ENCODE results near the gene FGFRL1.

FGFRL1 gene

GRCh38 chr4:1004071-1004418 is 7.4 kb upstream of the FGFRL1 start:
- Histone ChIP-seq H3K27me3 (ENCODE audit: control insufficient read depth, low read length) (peaks cover 26% of the 10 kb centered on the region), H3K79me2 (ENCODE audit: control insufficient read depth, low read length) (no peaks in the 10 kb centered on the region), H4K20me1 (ENCODE audit: control insufficient read depth, insufficient read depth, low read depth, low read length) (no peaks in the 10 kb centered on the region), H3K4me1 (ENCODE audit: control insufficient read depth, low read length) (peaks cover 27% of the 10 kb centered on the region), H3K36me3 (ENCODE audit: control insufficient read depth, low read length) (no peaks in the 10 kb centered on the region), H3F3A (ENCODE audit: control insufficient read depth, insufficient read depth) (no peaks in the 10 kb centered on the region), H3K9me3 (ENCODE audit: control insufficient read depth, insufficient read depth, low read length) (no peaks in the 10 kb centered on the region), H3K4me3 (ENCODE audit: low read length) (no peak overlapping the region), H3K27ac (ENCODE audit: low read depth, low read length) (no peak overlapping the region), H3K4me2 (ENCODE audit: low read length) (no peak overlapping the region), H3K9me2 (replicated peaks; ENCODE audit: control insufficient read depth, low read length) (no peaks in the 10 kb centered on the region)
- TF ChIP-seq CTCF (IDR thresholded peaks at IDR 0.05; ENCODE audit: low read depth, low read length, poor library complexity, severe bottlenecking) (no peak), EZH2phosphoT487 (IDR thresholded peaks at IDR 0.05; ENCODE audit: borderline replicate concordance, low read length) (no peak)

DNA sequence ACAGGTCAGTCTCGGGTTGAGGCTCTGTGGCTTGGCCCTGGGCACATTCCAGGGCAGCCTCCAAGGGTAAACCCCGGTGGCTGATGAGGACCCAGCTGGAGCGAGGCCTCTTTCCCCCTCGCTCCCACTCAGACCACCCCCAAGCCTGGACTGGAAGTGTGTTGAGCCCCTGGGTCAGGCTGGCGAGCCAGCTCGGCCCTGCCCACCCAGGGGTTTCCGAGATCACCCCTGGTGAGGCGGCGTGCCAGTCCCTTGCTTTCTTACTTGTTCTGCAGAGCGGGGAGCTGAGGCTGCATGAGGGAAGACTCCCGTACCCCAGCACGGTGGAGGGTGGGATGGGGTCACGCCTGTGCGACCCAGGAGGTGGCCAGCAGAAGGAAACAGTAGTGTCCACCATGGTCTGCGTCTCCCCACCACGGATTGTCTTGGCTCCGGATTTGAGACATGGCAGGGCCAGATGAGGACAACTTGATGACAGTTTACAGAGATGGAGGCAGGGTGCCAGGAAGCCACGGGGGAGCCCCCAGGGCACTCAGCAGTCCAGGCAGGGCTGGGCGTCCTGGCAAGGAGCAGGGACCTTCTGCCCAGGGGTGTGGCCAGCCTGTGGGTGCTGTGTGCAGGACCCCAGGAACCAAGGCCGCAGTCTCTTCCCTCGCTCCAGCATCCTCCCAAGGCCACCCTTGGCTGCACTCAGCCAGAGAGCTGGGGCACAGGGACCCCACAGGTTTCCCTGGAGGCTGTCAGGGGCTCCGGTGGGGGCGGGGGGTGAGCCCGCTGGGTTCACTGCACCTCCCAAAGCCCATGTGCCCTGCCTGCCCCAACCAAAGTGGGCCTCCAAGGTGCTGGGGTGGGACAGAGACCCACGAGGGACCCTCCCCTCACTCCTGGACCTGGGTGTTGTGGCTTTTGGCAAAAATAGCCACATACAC is 6.6 kb upstream of the FGFRL1 start:
- H3K79me2 ChIP-seq (ENCODE audit: control insufficient read depth, low read length): no peaks in the 10 kb centered on the region
- H3K9me3 ChIP-seq (ENCODE audit: control insufficient read depth, insufficient read depth, low read length): no peaks in the 10 kb centered on the region
- H3K4me3 ChIP-seq (ENCODE audit: low read length): no peak overlapping the region
- no peaks in the 10 kb centered on the region for H3K9me2 ChIP-seq (replicated peaks; ENCODE audit: control insufficient read depth, low read length)
- H4K20me1 ChIP-seq (ENCODE audit: control insufficient read depth, insufficient read depth, low read depth, low read length): no peaks in the 10 kb centered on the region
- no peak overlapping the region for H3K4me2 ChIP-seq (ENCODE audit: low read length)
- peaks cover 25% of the 10 kb centered on the region for H3K27me3 ChIP-seq (ENCODE audit: control insufficient read depth, low read length)
- no peak for TF ChIP-seq EZH2phosphoT487 (IDR thresholded peaks at IDR 0.05; ENCODE audit: borderline replicate concordance, low read length)
- no peak overlapping the region for H3K27ac ChIP-seq (ENCODE audit: low read depth, low read length)
- peaks cover 24% of the 10 kb centered on the region for H3K4me1 ChIP-seq (ENCODE audit: control insufficient read depth, low read length)
- H3F3A ChIP-seq (ENCODE audit: control insufficient read depth, insufficient read depth): peaks cover under 1% of the 10 kb centered on the region; the same call in 1 of the 2 replicates
- no peaks in the 10 kb centered on the region for H3K36me3 ChIP-seq (ENCODE audit: control insufficient read depth, low read length)

DNA sequence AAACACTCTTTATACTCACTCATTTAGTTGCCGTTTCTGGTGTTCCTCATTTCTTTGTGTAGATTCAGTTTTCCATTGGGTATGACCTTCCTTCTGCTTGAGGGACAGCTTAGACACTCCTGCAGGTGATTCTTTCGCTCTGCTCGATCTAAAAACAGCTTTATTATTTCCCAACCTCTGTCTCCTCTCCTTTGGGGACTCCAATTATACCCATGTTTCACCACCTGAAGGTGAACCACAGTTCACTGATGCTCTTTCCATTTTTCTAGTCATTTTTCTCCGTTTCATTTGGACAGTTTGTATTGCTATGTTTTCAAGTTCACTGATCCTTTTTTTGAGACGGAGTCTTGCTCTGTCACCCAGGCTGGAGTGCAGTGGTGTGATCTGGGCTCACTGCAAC is 4.6 kb upstream of the FGFRL1 start:
- no peak overlapping the region for H3K4me2 ChIP-seq (ENCODE audit: low read length)
- H3K27me3 ChIP-seq (ENCODE audit: control insufficient read depth, low read length): peaks cover 37% of the 10 kb centered on the region
- 0 out of 2 replicates have a peak, but pooled peaks cover 5% of the 10 kb centered on the region for H4K20me1 ChIP-seq (ENCODE audit: control insufficient read depth, insufficient read depth, low read depth, low read length)
- no peak overlapping the region for H3K4me3 ChIP-seq (ENCODE audit: low read length)
- H3F3A ChIP-seq (ENCODE audit: control insufficient read depth, insufficient read depth): peaks cover 9% of the 10 kb centered on the region
- H3K9me2 ChIP-seq (replicated peaks; ENCODE audit: control insufficient read depth, low read length): no peaks in the 10 kb centered on the region
- TF ChIP-seq EZH2phosphoT487 (IDR thresholded peaks at IDR 0.05; ENCODE audit: borderline replicate concordance, low read length): no peak
- TF ChIP-seq CTCF (IDR thresholded peaks at IDR 0.05; ENCODE audit: low read depth, low read length, poor library complexity, severe bottlenecking): no peak
- H3K9me3 ChIP-seq (ENCODE audit: control insufficient read depth, insufficient read depth, low read length): no peaks in the 10 kb centered on the region
- H3K79me2 ChIP-seq (ENCODE audit: control insufficient read depth, low read length): no peaks in the 10 kb centered on the region
- no peaks in the 10 kb centered on the region for H3K36me3 ChIP-seq (ENCODE audit: control insufficient read depth, low read length)
- no peak overlapping the region for H3K27ac ChIP-seq (ENCODE audit: low read depth, low read length)
- peaks cover 23% of the 10 kb centered on the region for H3K4me1 ChIP-seq (ENCODE audit: control insufficient read depth, low read length)
